WTC11 (cell line): ENCODE results near the gene POLR3H. TPM values are rescaled to one million over a fixed set of nuclear protein-coding genes. Genes with fewer than 3 reads are reported as not detected.

Source experiments
- ETV6 ChIP-seq: sonication (generic); formaldehyde crosslinking; IDR thresholded peaks from 2 replicates; pipeline ENCODE4 v1.8.1; 2022; ENCODE audit warnings: mild to moderate bottlenecking, missing genetic modification reagents
- FOXJ3 ChIP-seq: sonication (generic); formaldehyde crosslinking; IDR thresholded peaks from 2 replicates; pipeline ENCODE4 v1.9.0; 2021; ENCODE audit warnings: missing genetic modification reagents, mild to moderate bottlenecking, borderline replicate concordance
- FOXP1 ChIP-seq: sonication (generic); formaldehyde crosslinking; IDR thresholded peaks from 2 replicates; pipeline ENCODE4 v1.8.0; 2022; ENCODE audit warnings: missing genetic modification reagents, mild to moderate bottlenecking, moderate library complexity, borderline replicate concordance
- MLX ChIP-seq: sonication (generic); formaldehyde crosslinking; IDR thresholded peaks from 2 replicates; pipeline ENCODE4 v1.8.1; 2023; ENCODE audit warnings: mild to moderate bottlenecking, missing genetic modification reagents, moderate library complexity
- NFATC4 ChIP-seq: fragments of 250-450 bp; sonication (Bioruptor Pico); IDR thresholded peaks from 2 replicates; pipeline ENCODE4 v1.9.0; 2021; ENCODE audit warnings: mild to moderate bottlenecking
- OVOL2 ChIP-seq: fragments of 250-450 bp; sonication (Bioruptor Pico); IDR thresholded peaks from 2 replicates; pipeline ENCODE4 v1.9.0; 2021; ENCODE audit warnings: mild to moderate bottlenecking, borderline replicate concordance
- STAT6 ChIP-seq: sonication (generic); formaldehyde crosslinking; conservative IDR thresholded peaks from 2 replicates; pipeline ENCODE4 v1.8.1; 2023; ENCODE audit warnings: mild to moderate bottlenecking, low read depth, missing genetic modification reagents, moderate library complexity
- TEAD1 ChIP-seq: sonication (generic); formaldehyde crosslinking; IDR thresholded peaks from 2 replicates; pipeline ENCODE4 v1.8.0; 2022; ENCODE audit warnings: mild to moderate bottlenecking, missing genetic modification reagents
- ZNF138 ChIP-seq: sonication (generic); formaldehyde crosslinking; conservative IDR thresholded peaks from 2 replicates; pipeline ENCODE4 v1.8.1; 2022; ENCODE audit warnings: mild to moderate bottlenecking, moderate library complexity, missing genetic modification reagents
- ZNF396 ChIP-seq: fragments of 250-450 bp; sonication (Bioruptor Pico); IDR thresholded peaks from 2 replicates; pipeline ENCODE4 v1.8.0; 2021; ENCODE audit warnings: mild to moderate bottlenecking, moderate library complexity, borderline replicate concordance
- total RNA-seq: library from RNA; stranded (reverse); gene quantifications from 3 replicates; pipeline ENCODE4 v1.2.3, GENCODE V29; 2021
- TF ChIP-seq, protein P1 (sequence below): sonication (generic); formaldehyde crosslinking; IDR thresholded peaks from 2 replicates; pipeline ENCODE4 v1.8.0; 2022; ENCODE audit warnings: mild to moderate bottlenecking, missing genetic modification reagents
- TF ChIP-seq, protein P2 (sequence below): sonication (generic); formaldehyde crosslinking; IDR thresholded peaks from 2 replicates; pipeline ENCODE4 v1.8.0; 2023; ENCODE audit warnings: missing genetic modification reagents
- TF ChIP-seq, protein P3 (sequence below): sonication (generic); formaldehyde crosslinking; IDR thresholded peaks from 2 replicates; pipeline ENCODE4 v1.8.1; 2023; ENCODE audit warnings: mild to moderate bottlenecking, missing genetic modification reagents
- TF ChIP-seq, protein P4 (sequence below): sonication (generic); formaldehyde crosslinking; IDR thresholded peaks from 2 replicates; pipeline ENCODE4 v1.8.0; 2022; ENCODE audit warnings: mild to moderate bottlenecking, missing genetic modification reagents
- TF ChIP-seq, protein P5 (sequence below): fragments of 250-450 bp; sonication (Bioruptor Pico); IDR thresholded peaks from 2 replicates; pipeline ENCODE4 v1.9.0; 2021; ENCODE audit warnings: mild to moderate bottlenecking
- TF ChIP-seq, protein P6 (sequence below): sonication (generic); formaldehyde crosslinking; IDR thresholded peaks from 2 replicates; pipeline ENCODE4 v1.8.0; 2023; ENCODE audit warnings: missing genetic modification reagents, mild to moderate bottlenecking, borderline replicate concordance
- TF ChIP-seq, protein P7 (sequence below): sonication (generic); formaldehyde crosslinking; IDR thresholded peaks from 2 replicates; pipeline ENCODE4 v1.8.0; 2022; ENCODE audit warnings: missing genetic modification reagents

The POLR3H gene
- total RNA-seq, 1 experiment from 2014 or later, result 28.8 TPM

DNA sequence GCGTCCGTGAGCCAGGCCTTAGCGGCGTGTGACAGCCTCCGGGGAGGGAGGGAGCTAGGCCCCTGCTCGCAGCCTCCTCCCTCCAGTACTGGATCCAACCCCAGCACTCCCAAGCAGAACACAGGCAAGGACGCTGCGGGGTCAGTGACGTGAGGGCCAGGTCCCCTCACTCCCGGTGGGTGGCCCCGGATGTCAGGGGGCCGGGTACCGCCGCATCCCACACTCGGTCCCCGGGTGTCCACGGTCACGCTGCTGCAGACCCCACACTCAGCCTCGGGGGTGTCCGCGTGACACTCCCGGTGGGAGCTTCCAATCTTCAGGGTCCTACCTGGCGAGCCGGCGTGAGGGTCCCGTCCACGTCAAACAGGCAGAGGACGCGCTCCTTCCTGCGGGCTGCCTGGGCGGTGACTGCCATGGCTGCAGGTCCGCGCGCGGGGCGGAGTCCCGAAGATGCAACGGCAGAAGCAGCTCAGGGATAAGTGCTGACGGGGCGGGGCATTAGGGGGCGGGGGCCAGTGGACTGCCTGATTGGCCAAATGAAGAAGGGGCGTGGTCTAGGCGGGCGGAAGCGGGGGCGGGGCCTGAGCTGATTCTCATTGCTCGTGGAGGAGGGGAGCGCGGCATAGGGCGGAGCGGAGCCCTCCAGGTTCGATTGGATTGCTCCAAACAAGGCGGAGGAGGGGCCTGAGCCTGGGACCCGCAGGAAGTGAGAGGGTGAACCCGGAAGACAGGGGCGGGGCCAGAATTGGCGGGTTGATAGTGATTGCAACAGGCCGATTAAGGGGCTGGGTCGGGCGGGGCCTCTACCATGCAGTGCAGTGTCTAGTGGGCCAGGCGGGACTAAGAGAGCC, 45.3 kb upstream of the POLR3H start, which contains the start of gene PMM1 (continued):
- TF ChIP-seq, protein P1, sequence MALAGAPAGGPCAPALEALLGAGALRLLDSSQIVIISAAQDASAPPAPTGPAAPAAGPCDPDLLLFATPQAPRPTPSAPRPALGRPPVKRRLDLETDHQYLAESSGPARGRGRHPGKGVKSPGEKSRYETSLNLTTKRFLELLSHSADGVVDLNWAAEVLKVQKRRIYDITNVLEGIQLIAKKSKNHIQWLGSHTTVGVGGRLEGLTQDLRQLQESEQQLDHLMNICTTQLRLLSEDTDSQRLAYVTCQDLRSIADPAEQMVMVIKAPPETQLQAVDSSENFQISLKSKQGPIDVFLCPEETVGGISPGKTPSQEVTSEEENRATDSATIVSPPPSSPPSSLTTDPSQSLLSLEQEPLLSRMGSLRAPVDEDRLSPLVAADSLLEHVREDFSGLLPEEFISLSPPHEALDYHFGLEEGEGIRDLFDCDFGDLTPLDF, result no peak
- TF ChIP-seq FOXJ3, result no peak
- peak; percentile 59; the same call in 1 of the 2 replicates for TF ChIP-seq FOXP1
- TF ChIP-seq, protein P2, sequence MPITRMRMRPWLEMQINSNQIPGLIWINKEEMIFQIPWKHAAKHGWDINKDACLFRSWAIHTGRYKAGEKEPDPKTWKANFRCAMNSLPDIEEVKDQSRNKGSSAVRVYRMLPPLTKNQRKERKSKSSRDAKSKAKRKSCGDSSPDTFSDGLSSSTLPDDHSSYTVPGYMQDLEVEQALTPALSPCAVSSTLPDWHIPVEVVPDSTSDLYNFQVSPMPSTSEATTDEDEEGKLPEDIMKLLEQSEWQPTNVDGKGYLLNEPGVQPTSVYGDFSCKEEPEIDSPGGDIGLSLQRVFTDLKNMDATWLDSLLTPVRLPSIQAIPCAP, result no peak
- TF ChIP-seq STAT6, result no peak
- TF ChIP-seq, protein P3, sequence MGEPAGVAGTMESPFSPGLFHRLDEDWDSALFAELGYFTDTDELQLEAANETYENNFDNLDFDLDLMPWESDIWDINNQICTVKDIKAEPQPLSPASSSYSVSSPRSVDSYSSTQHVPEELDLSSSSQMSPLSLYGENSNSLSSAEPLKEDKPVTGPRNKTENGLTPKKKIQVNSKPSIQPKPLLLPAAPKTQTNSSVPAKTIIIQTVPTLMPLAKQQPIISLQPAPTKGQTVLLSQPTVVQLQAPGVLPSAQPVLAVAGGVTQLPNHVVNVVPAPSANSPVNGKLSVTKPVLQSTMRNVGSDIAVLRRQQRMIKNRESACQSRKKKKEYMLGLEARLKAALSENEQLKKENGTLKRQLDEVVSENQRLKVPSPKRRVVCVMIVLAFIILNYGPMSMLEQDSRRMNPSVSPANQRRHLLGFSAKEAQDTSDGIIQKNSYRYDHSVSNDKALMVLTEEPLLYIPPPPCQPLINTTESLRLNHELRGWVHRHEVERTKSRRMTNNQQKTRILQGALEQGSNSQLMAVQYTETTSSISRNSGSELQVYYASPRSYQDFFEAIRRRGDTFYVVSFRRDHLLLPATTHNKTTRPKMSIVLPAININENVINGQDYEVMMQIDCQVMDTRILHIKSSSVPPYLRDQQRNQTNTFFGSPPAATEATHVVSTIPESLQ, result no peak
- no peak for TF ChIP-seq ZNF138 (CRISPR knock-in tag)
- TF ChIP-seq MLX (CRISPR knock-in tag), result no peak
- TF ChIP-seq TEAD1 (CRISPR knock-in tag), result no peak
- TF ChIP-seq, protein P4, sequence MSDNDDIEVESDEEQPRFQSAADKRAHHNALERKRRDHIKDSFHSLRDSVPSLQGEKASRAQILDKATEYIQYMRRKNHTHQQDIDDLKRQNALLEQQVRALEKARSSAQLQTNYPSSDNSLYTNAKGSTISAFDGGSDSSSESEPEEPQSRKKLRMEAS (CRISPR knock-in tag), result peak; percentile 1; the same call in 1 of the 2 replicates
- TF ChIP-seq, protein P5, sequence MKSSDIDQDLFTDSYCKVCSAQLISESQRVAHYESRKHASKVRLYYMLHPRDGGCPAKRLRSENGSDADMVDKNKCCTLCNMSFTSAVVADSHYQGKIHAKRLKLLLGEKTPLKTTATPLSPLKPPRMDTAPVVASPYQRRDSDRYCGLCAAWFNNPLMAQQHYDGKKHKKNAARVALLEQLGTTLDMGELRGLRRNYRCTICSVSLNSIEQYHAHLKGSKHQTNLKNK (CRISPR knock-in tag), result no peak
- TF ChIP-seq ZNF396 (CRISPR knock-in tag), result no peak
- TF ChIP-seq ETV6 (CRISPR knock-in tag), result no peak
- no peak for TF ChIP-seq NFATC4 (CRISPR knock-in tag)
- TF ChIP-seq, protein P6, sequence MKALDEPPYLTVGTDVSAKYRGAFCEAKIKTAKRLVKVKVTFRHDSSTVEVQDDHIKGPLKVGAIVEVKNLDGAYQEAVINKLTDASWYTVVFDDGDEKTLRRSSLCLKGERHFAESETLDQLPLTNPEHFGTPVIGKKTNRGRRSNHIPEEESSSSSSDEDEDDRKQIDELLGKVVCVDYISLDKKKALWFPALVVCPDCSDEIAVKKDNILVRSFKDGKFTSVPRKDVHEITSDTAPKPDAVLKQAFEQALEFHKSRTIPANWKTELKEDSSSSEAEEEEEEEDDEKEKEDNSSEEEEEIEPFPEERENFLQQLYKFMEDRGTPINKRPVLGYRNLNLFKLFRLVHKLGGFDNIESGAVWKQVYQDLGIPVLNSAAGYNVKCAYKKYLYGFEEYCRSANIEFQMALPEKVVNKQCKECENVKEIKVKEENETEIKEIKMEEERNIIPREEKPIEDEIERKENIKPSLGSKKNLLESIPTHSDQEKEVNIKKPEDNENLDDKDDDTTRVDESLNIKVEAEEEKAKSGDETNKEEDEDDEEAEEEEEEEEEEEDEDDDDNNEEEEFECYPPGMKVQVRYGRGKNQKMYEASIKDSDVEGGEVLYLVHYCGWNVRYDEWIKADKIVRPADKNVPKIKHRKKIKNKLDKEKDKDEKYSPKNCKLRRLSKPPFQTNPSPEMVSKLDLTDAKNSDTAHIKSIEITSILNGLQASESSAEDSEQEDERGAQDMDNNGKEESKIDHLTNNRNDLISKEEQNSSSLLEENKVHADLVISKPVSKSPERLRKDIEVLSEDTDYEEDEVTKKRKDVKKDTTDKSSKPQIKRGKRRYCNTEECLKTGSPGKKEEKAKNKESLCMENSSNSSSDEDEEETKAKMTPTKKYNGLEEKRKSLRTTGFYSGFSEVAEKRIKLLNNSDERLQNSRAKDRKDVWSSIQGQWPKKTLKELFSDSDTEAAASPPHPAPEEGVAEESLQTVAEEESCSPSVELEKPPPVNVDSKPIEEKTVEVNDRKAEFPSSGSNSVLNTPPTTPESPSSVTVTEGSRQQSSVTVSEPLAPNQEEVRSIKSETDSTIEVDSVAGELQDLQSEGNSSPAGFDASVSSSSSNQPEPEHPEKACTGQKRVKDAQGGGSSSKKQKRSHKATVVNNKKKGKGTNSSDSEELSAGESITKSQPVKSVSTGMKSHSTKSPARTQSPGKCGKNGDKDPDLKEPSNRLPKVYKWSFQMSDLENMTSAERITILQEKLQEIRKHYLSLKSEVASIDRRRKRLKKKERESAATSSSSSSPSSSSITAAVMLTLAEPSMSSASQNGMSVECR, result no peak
- TF ChIP-seq, protein P7, sequence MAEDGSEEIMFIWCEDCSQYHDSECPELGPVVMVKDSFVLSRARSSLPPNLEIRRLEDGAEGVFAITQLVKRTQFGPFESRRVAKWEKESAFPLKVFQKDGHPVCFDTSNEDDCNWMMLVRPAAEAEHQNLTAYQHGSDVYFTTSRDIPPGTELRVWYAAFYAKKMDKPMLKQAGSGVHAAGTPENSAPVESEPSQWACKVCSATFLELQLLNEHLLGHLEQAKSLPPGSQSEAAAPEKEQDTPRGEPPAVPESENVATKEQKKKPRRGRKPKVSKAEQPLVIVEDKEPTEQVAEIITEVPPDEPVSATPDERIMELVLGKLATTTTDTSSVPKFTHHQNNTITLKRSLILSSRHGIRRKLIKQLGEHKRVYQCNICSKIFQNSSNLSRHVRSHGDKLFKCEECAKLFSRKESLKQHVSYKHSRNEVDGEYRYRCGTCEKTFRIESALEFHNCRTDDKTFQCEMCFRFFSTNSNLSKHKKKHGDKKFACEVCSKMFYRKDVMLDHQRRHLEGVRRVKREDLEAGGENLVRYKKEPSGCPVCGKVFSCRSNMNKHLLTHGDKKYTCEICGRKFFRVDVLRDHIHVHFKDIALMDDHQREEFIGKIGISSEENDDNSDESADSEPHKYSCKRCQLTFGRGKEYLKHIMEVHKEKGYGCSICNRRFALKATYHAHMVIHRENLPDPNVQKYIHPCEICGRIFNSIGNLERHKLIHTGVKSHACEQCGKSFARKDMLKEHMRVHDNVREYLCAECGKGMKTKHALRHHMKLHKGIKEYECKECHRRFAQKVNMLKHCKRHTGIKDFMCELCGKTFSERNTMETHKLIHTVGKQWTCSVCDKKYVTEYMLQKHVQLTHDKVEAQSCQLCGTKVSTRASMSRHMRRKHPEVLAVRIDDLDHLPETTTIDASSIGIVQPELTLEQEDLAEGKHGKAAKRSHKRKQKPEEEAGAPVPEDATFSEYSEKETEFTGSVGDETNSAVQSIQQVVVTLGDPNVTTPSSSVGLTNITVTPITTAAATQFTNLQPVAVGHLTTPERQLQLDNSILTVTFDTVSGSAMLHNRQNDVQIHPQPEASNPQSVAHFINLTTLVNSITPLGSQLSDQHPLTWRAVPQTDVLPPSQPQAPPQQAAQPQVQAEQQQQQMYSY (CRISPR knock-in tag), result no peak
- TF ChIP-seq OVOL2 (CRISPR knock-in tag), result no peak
